Body of pancreas (tissue), 4 donors: ENCODE results near the gene PLOD2.

ENCODE experiments used
- POLR2A ChIP-seq, 3 donors: fragments of 450-650 bp; IDR thresholded peaks; one replicate each; pipeline ENCODE4 v1.6.1; 2016; ENCODE audit warnings: antibody characterized with exemption in 3 of 3, mild to moderate bottlenecking in 2 of 3
- TF ChIP-seq, protein P1 (sequence below), 7 experiments: fragments of 450-650 bp in 4 of 7; fragments of 200-600 bp in 3 of 7; sonication (generic) in 3 of 7; IDR thresholded peaks; one replicate each; pipeline ENCODE4 v1.5.1; 2016 to 2019; ENCODE audit warnings: antibody characterized with exemption in 7 of 7

DNA sequence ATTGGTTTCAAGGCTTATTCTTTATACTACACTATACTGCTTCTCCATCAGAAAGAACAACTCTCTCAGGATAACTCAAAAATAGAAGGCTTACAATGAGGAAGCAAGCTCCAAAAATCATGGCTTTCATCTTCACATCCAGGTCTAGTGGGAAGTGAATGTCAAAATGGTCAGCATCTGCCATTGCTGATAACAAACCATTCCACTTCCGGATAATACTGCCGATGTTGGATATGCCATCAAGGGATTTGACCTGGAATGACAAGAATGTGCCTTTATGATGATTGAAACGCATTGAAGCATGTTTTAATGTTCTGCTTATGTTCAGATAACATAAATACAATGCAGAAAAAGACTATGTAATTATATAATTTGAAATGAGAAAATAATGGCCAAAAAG lies 34.0 kb upstream of the PLOD2 start:
- TF ChIP-seq, protein P1, sequence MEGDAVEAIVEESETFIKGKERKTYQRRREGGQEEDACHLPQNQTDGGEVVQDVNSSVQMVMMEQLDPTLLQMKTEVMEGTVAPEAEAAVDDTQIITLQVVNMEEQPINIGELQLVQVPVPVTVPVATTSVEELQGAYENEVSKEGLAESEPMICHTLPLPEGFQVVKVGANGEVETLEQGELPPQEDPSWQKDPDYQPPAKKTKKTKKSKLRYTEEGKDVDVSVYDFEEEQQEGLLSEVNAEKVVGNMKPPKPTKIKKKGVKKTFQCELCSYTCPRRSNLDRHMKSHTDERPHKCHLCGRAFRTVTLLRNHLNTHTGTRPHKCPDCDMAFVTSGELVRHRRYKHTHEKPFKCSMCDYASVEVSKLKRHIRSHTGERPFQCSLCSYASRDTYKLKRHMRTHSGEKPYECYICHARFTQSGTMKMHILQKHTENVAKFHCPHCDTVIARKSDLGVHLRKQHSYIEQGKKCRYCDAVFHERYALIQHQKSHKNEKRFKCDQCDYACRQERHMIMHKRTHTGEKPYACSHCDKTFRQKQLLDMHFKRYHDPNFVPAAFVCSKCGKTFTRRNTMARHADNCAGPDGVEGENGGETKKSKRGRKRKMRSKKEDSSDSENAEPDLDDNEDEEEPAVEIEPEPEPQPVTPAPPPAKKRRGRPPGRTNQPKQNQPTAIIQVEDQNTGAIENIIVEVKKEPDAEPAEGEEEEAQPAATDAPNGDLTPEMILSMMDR (IDR thresholded peaks at IDR 0.05) = no peak
- TF ChIP-seq POLR2A (IDR thresholded peaks at IDR 0.05) = no peak
